Lung (tissue), 12 donors: ENCODE measurements around the gene PAFAH2. TPM values are rescaled to one million over a fixed set of nuclear protein-coding genes. Genes with fewer than 3 reads are reported as not detected.

Experiments used
- ATAC-seq: fragments of 200-7000 bp; cut with Tn5 transposase; one replicate; pipeline ENCODE4 v1.9.1; 2020; ENCODE audit warnings: moderate number of reproducible peaks; ENCODE audit not compliant: insufficient read depth, low FRiP score
- DNase-seq, 3 donors: peaks; one replicate each; pipeline ENCODE4 v3.0.0-alpha.2; 2013 to 2017
- H3K27ac ChIP-seq, 2 donors: one replicate each; pipeline ENCODE4 v1.5.1; 2013; ENCODE audit warnings: mild to moderate bottlenecking in 2 of 2, moderate library complexity in 2 of 2, control low read depth in 1 of 2, inconsistent platforms in 1 of 2, low read depth in 1 of 2, low read length in 1 of 2
- H3K27me3 ChIP-seq, 3 donors: one replicate each; pipeline ENCODE4 v1.5.1; 2013; ENCODE audit warnings: low read length in 2 of 3; ENCODE audit not compliant: control insufficient read depth in 3 of 3, insufficient read depth in 3 of 3
- H3K36me3 ChIP-seq, 4 donors: one replicate each; pipeline ENCODE4 v1.5.1; 2013; ENCODE audit warnings: low read length in 4 of 4, mild to moderate bottlenecking in 1 of 4, moderate library complexity in 1 of 4; ENCODE audit not compliant: control insufficient read depth in 4 of 4, insufficient read depth in 4 of 4
- H3K4me1 ChIP-seq, 5 donors: one replicate each; pipeline ENCODE4 v1.5.1; 2013; ENCODE audit warnings: low read length in 5 of 5, mild to moderate bottlenecking in 2 of 5, moderate library complexity in 1 of 5; ENCODE audit not compliant: control insufficient read depth in 5 of 5, insufficient read depth in 5 of 5
- H3K4me3 ChIP-seq: one replicate; pipeline ENCODE4 v1.5.1; 2013; ENCODE audit warnings: mild to moderate bottlenecking, control low read depth, moderate library complexity
- H3K9ac ChIP-seq, 2 donors: one replicate each; pipeline ENCODE4 v1.5.1; 2013; ENCODE audit warnings: low read length in 2 of 2, control low read depth in 1 of 2; ENCODE audit not compliant: insufficient read depth in 1 of 2
- H3K9me3 ChIP-seq, 4 donors: one replicate each; pipeline ENCODE4 v1.5.1; 2013; ENCODE audit warnings: low read length in 3 of 4, mild to moderate bottlenecking in 1 of 4, moderate library complexity in 1 of 4; ENCODE audit not compliant: control insufficient read depth in 4 of 4, insufficient read depth in 3 of 4
- CTCF ChIP-seq: IDR thresholded peaks from 2 replicates; pipeline ENCODE4 v1.5.1; 2012; ENCODE audit warnings: mild to moderate bottlenecking; ENCODE audit errors: control extremely low read depth, extremely low read depth
- WGBS, 2 donors: extraction: QIAGEN DNeasy Blood & Tissue Kit; methylation state at CpG; one replicate each; pipeline ENCODE4 v1.1.7; 2013; 5-methylcytosine and 5-hydroxymethylcytosine counted together
- polyA plus RNA-seq, 2 donors: library from polyadenylated mRNA; stranded (reverse); fragments of 200-250 nt; gene quantifications; one replicate each; pipeline ENCODE4 v1.2.1, GENCODE V29; 2013
- total RNA-seq, 2 donors: library from RNA; depleted of rRNA in 1 of 2; stranded (reverse); fragments of >200 nt in 1 of 2; gene quantifications; one replicate each; pipeline ENCODE4 v1.2.1, GENCODE V29; 2014 to 2021
- donor health status: control.
- donor health status: control.
- donor health status: Bipolar disorder and iron deficiency.
- donor health status: healthy.
- donor health status: DM: yes; HTN: yes; CAD: no.

Gene PAFAH2
- total and polyA plus RNA-seq, 4 donors: 6.5 to 15.2 (median 9.1) TPM

- 79 to 88% methylated on average over 2 of the region's 2 CpGs for WGBS, 2 donors
- no peak overlapping the region for H3K27ac ChIP-seq
- DNase-seq: no peak
These were observed 5.9 kb upstream of the PAFAH2 start for GRCh38 chr1:26003756-26004155.

GRCh38 chr1:26003262-26003661 is 5.4 kb upstream of the PAFAH2 start:
- Histone ChIP-seq H3K4me1 (peaks cover 0 to 6% (median 0%) of the 10 kb centered on the region in 5 donors), H3K9ac (no peak overlapping the region), H3K27ac (no peak overlapping the region), H3K9me3 (no peaks in the 10 kb centered on the region), H3K4me3 (no peak overlapping the region), H3K36me3 (no peaks in the 10 kb centered on the region), H3K27me3 (no peaks in the 10 kb centered on the region)
- ATAC-seq: no peak
- WGBS, 2 donors: 85 to 87% methylated on average over 4 of the region's 4 CpGs
- no peak for DNase-seq
- no peak for TF ChIP-seq CTCF

More at GRCh38 chr1:26003756-26004155, 5.9 kb upstream of the PAFAH2 start:
- TF ChIP-seq CTCF: no peak
- H3K9ac ChIP-seq: no peak overlapping the region
- no peaks in the 10 kb centered on the region for H3K9me3 ChIP-seq
- H3K4me1 ChIP-seq: peaks cover 0 to 1% (median 0%) of the 10 kb centered on the region in 5 donors
- no peaks in the 10 kb centered on the region for H3K36me3 ChIP-seq
- H3K27me3 ChIP-seq: no peaks in the 10 kb centered on the region
- ATAC-seq: no peak
- no peak overlapping the region for H3K4me3 ChIP-seq

GRCh38 chr1:25999041-25999800 is 1.4 kb upstream of the PAFAH2 start:
- Histone ChIP-seq H3K9me3 (no peaks in the 10 kb centered on the region), H3K4me1 (peaks cover 0 to 15% (median 6%) of the 10 kb centered on the region in 5 donors), H3K4me3 (no peak overlapping the region), H3K9ac (no peak overlapping the region), H3K36me3 (no peaks in the 10 kb centered on the region), H3K27ac (no peak overlapping the region), H3K27me3 (no peaks in the 10 kb centered on the region)
- no peak for TF ChIP-seq CTCF
- ATAC-seq (no peak), DNase-seq (no peak)
- 88 to 94% methylated on average over 18 of the region's 18 CpGs for WGBS, 2 donors
